Fibroblast of lung (primary cell): ENCODE data around the gene SH3GL1. TPM values are rescaled to one million over a fixed set of nuclear protein-coding genes. Genes with fewer than 3 reads are reported as not detected.

Source experiments
- DNase-seq, 2 donors: peaks; one replicate each; pipeline versions ENCODE4 v3.0.0 to v3.0.0-alpha.2; 2010; ENCODE audit warnings: low read depth in 2 of 2
- H2AFZ ChIP-seq: 2 replicates; pipeline ENCODE4 v1.5.1; 2012; ENCODE audit warnings: low read length, control low read depth, inconsistent platforms
- H3K27ac ChIP-seq: 2 replicates; pipeline ENCODE4 v1.5.1; 2011; ENCODE audit warnings: low read length, control low read depth; ENCODE audit not compliant: insufficient read depth
- H3K27me3 ChIP-seq: 2 replicates; pipeline ENCODE4 v1.5.1; 2011; ENCODE audit warnings: mild to moderate bottlenecking, low read length; ENCODE audit not compliant: control insufficient read depth, insufficient read depth
- H3K36me3 ChIP-seq: 2 replicates; pipeline ENCODE4 v1.5.1; 2011; ENCODE audit warnings: low read length; ENCODE audit not compliant: control insufficient read depth, insufficient read depth
- H3K4me1 ChIP-seq: 2 replicates; pipeline ENCODE4 v1.5.1; 2011; ENCODE audit warnings: low read length; ENCODE audit not compliant: control insufficient read depth, insufficient read depth; ENCODE audit errors: extremely low read depth
- H3K4me2 ChIP-seq: 2 replicates; pipeline ENCODE4 v1.5.1; 2011; ENCODE audit warnings: low read length, control low read depth; ENCODE audit not compliant: insufficient read depth; ENCODE audit errors: extremely low read depth
- H3K4me3 ChIP-seq, 4 experiments: fragments of 200-600 bp in 1 of 4; sonication (generic) in 1 of 4; replicated peaks in 1 of 4; 2 replicates each; pipeline ENCODE4 v1.5.1; 2011 to 2016; ENCODE audit warnings: low read length in 4 of 4, low read depth in 3 of 4, mild to moderate bottlenecking in 3 of 4, control low read depth in 2 of 4, inconsistent platforms in 1 of 4, mixed read lengths in 1 of 4; ENCODE audit not compliant: insufficient read depth in 1 of 4; ENCODE audit errors: control extremely low read depth in 1 of 4
- H3K79me2 ChIP-seq: 2 replicates; pipeline ENCODE4 v1.5.1; 2012; ENCODE audit warnings: mild to moderate bottlenecking, low read length, inconsistent platforms; ENCODE audit not compliant: control insufficient read depth, insufficient read depth
- H3K9ac ChIP-seq: 2 replicates; pipeline ENCODE4 v1.5.1; 2011; ENCODE audit warnings: mild to moderate bottlenecking, low read length, control low read depth; ENCODE audit not compliant: insufficient read depth
- H3K9me3 ChIP-seq: 2 replicates; pipeline ENCODE4 v1.5.1; 2012; ENCODE audit warnings: low read depth, low read length; ENCODE audit not compliant: control insufficient read depth, insufficient read depth
- H4K20me1 ChIP-seq: 2 replicates; pipeline ENCODE4 v1.5.1; 2011; ENCODE audit warnings: low read length; ENCODE audit not compliant: control insufficient read depth, insufficient read depth; ENCODE audit errors: extremely low read depth
- EZH2 ChIP-seq: IDR thresholded peaks from 2 replicates; pipeline ENCODE4 v1.5.1; 2012; ENCODE audit warnings: low read length, control low read depth, mild to moderate bottlenecking; ENCODE audit errors: missing control alignments
- polyA plus RNA-seq, 2 donors: library from polyadenylated mRNA; depleted of rRNA in 1 of 2; stranded (reverse) in 1 of 2; unstranded in 1 of 2; fragments of >200 nt; gene quantifications; 2 replicates each; pipeline ENCODE4 v1.2.1, GENCODE V29; 2011 to 2012; ENCODE audit warnings: missing spikeins in 1 of 2
- total RNA-seq: library from RNA; depleted of rRNA; stranded (reverse); fragments of >200 nt; gene quantifications from 2 replicates; pipeline ENCODE4 v1.2.1, GENCODE V29; 2014
- TF ChIP-seq, protein P1 (sequence below), 2 donors: IDR thresholded peaks in 1 of 2; conservative IDR thresholded peaks in 1 of 2; 1 replicate in 1 of 2; 2 replicates in 1 of 2; pipeline ENCODE4 v1.5.1; 2011 to 2012; ENCODE audit warnings: low read length in 2 of 2, control low read depth in 1 of 2, inconsistent platforms in 1 of 2, low read depth in 1 of 2, mild to moderate bottlenecking in 1 of 2

Gene SH3GL1
- total and polyA plus RNA-seq, 2 donors (not counting 1 experiment from before 2014, with no cell fraction given): 23.9 to 44.9 TPM

- no peaks in the 10 kb centered on the region for H4K20me1 ChIP-seq
- peaks cover 38% of the 10 kb centered on the region for H3K79me2 ChIP-seq
- H3K36me3 ChIP-seq: peaks cover 51% of the 10 kb centered on the region
- H3K27ac ChIP-seq: no peak overlapping the region
- no peak overlapping the region for H3K4me2 ChIP-seq
- peaks cover 10% of the 10 kb centered on the region for H3K4me1 ChIP-seq
- TF ChIP-seq EZH2: no peak
- TF ChIP-seq, protein P1, sequence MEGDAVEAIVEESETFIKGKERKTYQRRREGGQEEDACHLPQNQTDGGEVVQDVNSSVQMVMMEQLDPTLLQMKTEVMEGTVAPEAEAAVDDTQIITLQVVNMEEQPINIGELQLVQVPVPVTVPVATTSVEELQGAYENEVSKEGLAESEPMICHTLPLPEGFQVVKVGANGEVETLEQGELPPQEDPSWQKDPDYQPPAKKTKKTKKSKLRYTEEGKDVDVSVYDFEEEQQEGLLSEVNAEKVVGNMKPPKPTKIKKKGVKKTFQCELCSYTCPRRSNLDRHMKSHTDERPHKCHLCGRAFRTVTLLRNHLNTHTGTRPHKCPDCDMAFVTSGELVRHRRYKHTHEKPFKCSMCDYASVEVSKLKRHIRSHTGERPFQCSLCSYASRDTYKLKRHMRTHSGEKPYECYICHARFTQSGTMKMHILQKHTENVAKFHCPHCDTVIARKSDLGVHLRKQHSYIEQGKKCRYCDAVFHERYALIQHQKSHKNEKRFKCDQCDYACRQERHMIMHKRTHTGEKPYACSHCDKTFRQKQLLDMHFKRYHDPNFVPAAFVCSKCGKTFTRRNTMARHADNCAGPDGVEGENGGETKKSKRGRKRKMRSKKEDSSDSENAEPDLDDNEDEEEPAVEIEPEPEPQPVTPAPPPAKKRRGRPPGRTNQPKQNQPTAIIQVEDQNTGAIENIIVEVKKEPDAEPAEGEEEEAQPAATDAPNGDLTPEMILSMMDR (conservative IDR thresholded peaks at IDR 0.05 in 1 of 2, IDR thresholded peaks at IDR 0.05 in 1 of 2; ENCODE audit: low read depth in 1 of 2, low read length in 2 of 2): no peak
- no peaks in the 10 kb centered on the region for H3K27me3 ChIP-seq
- no peak for DNase-seq
- H3K9me3 ChIP-seq: no peaks in the 10 kb centered on the region
- no peak overlapping the region for H2AFZ ChIP-seq
- no peak overlapping the region for H3K4me3 ChIP-seq
- H3K9ac ChIP-seq: no peak overlapping the region
Measured at GRCh38 chr19:4365341-4365740, 35.0 kb downstream of the SH3GL1 start.

- Histone ChIP-seq H3K27me3 (no peaks in the 10 kb centered on the region), H3K36me3 (peaks cover 62% of the 10 kb centered on the region), H3K4me2 (no peak overlapping the region), H4K20me1 (no peaks in the 10 kb centered on the region), H3K4me3 (no peak overlapping the region), H3K79me2 (peaks cover 22% of the 10 kb centered on the region), H3K9me3 (no peaks in the 10 kb centered on the region), H3K9ac (no peak overlapping the region), H3K4me1 (peaks cover 5% of the 10 kb centered on the region), H2AFZ (no peak overlapping the region), H3K27ac (no peak overlapping the region)
- no peak for DNase-seq
- no peak for TF ChIP-seq EZH2
- TF ChIP-seq, protein P1 (conservative IDR thresholded peaks at IDR 0.05 in 1 of 2, IDR thresholded peaks at IDR 0.05 in 1 of 2; ENCODE audit: low read depth in 1 of 2, low read length in 2 of 2): no peak
Measured at GRCh38 chr19:4363571-4364304, 36.6 kb downstream of the SH3GL1 start.

DNA sequence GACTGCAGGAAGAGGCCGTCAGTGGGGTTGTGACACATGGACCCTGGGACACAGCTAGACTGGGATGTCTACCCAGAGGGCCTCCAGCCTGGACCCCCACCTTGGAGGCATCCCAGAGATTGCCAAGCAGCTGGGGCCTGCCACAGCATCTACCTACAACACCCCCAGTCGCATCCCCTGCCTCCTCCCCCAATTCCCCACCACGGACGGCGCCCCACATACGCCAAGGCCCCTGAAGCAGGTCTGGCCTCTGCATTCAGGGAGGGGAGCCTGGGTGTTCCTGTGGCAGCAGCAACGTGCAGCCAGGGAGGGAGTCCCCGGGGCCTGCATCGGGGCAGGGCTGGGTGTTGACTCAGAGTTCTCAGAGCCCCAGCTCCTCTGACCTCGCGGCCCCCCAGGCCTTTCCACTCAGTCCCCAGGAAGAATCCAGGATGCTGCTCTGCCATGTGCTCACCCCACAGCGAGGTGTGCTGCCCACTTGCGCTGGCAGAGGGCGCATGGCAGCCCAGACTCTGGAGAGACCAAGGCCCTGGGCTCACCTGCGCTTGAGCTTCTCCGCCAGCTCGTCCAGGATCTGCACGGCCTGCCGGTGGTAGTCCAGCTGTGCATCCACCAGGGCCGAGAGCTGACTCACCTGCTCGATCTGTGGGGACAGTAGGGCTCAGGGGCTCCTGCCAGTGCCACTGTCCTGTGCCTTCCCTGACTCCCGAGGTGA lies 37.4 kb downstream of the SH3GL1 start:
- TF ChIP-seq, protein P1 (conservative IDR thresholded peaks at IDR 0.05 in 1 of 2, IDR thresholded peaks at IDR 0.05 in 1 of 2; ENCODE audit: low read depth in 1 of 2, low read length in 2 of 2): peak in 1 of 2 donors; percentile 29
- TF ChIP-seq EZH2: no peak
- Histone ChIP-seq H3K79me2 (peaks cover 16% of the 10 kb centered on the region), H3K4me3 (no peak overlapping the region), H4K20me1 (no peaks in the 10 kb centered on the region), H3K27ac (no peak overlapping the region), H3K9me3 (no peaks in the 10 kb centered on the region), H3K4me1 (no peaks in the 10 kb centered on the region), H3K36me3 (peaks cover 62% of the 10 kb centered on the region), H3K4me2 (no peak overlapping the region), H3K9ac (no peak overlapping the region), H3K27me3 (no peaks in the 10 kb centered on the region), H2AFZ (no peak overlapping the region)
- no peak for DNase-seq
